Large intestine (tissue), 3 donors: ENCODE results near the gene CLSTN2. TPM values are rescaled to one million over a fixed set of nuclear protein-coding genes. Genes with fewer than 3 reads are reported as not detected.

ENCODE experiments used
- DNase-seq, 2 donors: peaks; one replicate each; pipeline versions ENCODE4 v3.0.0 to v3.0.0-alpha.2; 2013
- H3K27ac ChIP-seq: one replicate; pipeline ENCODE4 v1.5.1; 2013; ENCODE audit warnings: low read length
- H3K27me3 ChIP-seq: 2 replicates; pipeline ENCODE4 v1.6.1; 2013; ENCODE audit warnings: low read length; ENCODE audit not compliant: control insufficient read depth, insufficient read depth
- H3K36me3 ChIP-seq: 2 replicates; pipeline ENCODE4 v1.6.1; 2013; ENCODE audit warnings: low read length; ENCODE audit not compliant: control insufficient read depth, insufficient read depth
- H3K4me1 ChIP-seq: one replicate; pipeline ENCODE4 v1.6.1; 2013; ENCODE audit warnings: low read length; ENCODE audit not compliant: control insufficient read depth, insufficient read depth
- H3K4me3 ChIP-seq: one replicate; pipeline ENCODE4 v1.5.1; 2013; ENCODE audit warnings: low read length
- H3K9me3 ChIP-seq: one replicate; pipeline ENCODE4 v1.6.1; 2013; ENCODE audit warnings: mild to moderate bottlenecking, low read depth, low read length, moderate library complexity; ENCODE audit not compliant: control insufficient read depth
- WGBS: methylation state at CpG from one replicate; pipeline ENCODE4 v1.1.5; 2013; ENCODE audit warnings: low lambda C conversion rate; ENCODE audit not compliant: insufficient coverage; 5-methylcytosine and 5-hydroxymethylcytosine counted together
- polyA plus RNA-seq: library from polyadenylated mRNA; unstranded; fragments of 120-200 nt; gene quantifications from one replicate; pipeline ENCODE4 v1.2.1, GENCODE V29; 2013

Gene CLSTN2
- polyA plus RNA-seq, 1 donor: 1.8 TPM

DNA sequence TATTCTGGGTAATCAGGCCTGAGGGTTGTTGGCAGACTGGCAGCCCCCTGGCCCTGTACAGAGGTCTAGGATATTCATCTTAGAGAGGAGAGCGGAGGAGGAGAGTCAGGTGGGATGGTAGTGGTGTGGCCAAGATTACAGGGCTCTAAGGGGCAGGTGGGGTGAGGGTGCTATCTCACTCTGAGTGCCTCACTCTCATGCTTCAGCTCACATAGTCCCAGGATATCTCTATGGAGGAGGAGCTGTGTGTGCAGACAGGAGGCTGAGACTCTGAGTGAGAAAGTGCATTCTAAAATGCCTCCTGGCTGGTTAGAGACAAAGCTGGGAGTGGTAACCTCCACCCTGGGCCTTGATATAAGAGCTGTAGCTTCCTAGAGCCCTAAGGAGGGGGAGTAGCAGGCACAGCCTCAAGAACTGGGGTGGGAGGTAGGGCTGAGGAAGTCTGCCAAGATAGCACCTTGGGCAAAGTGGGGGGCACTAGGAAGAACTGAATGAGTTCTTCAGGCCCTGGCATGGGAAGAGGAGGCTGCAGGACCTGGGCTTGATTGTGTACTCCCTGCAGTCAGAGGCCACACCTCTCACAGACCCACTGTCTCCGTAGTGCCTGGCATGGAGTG is 39.9 kb downstream of the CLSTN2 start:
- no peaks in the 10 kb centered on the region for H3K36me3 ChIP-seq
- DNase-seq: no peak
- H3K27me3 ChIP-seq: peaks cover 3% of the 10 kb centered on the region
- no peak overlapping the region for H3K4me3 ChIP-seq
- no CpG with 5 or more reads among the region's 2 CpGs for WGBS
- no peaks in the 10 kb centered on the region for H3K4me1 ChIP-seq
- H3K27ac ChIP-seq: no peak overlapping the region
- no peaks in the 10 kb centered on the region for H3K9me3 ChIP-seq

DNA sequence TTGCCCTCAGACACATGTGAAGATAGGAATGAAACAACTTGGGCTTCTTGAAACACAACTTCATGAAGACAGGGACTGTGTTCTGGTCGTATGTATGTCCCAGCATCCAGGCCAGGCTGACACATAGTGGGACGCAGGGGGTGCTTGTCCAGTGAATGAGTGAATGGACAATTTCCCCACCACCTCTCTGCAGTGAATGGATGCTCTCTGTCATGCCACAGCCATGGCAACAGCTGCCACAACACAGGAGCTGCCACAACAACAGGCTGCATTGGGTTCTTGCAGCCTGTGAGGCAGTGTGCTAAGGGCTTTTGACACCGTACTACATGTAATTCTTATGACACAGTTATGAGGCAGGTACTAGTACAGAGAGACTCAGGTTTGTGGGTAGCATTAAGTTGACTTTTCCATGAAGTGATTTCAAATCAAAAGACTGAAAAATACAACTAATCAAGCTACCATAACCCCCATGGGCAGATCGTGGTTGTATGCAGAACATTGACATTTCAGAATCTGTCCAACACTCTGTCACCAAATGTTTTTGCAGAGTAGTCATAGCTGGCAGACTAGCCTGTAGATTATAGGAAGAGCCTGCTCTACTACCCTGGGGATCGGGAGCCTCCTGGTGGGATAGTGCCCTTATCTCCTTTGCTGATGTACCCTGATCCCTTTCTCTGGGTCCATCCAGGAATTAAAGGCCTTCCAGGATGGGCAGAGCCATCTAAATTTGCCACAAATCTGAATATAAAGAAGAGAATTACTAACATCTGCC is 40.8 kb downstream of the CLSTN2 start:
- Histone ChIP-seq H3K4me3 (no peak overlapping the region), H3K27me3 (no peaks in the 10 kb centered on the region), H3K36me3 (no peaks in the 10 kb centered on the region), H3K4me1 (no peaks in the 10 kb centered on the region), H3K27ac (no peak overlapping the region), H3K9me3 (no peaks in the 10 kb centered on the region)
- no peak for DNase-seq
- WGBS: no CpG with 5 or more reads among the region's 5 CpGs

DNA sequence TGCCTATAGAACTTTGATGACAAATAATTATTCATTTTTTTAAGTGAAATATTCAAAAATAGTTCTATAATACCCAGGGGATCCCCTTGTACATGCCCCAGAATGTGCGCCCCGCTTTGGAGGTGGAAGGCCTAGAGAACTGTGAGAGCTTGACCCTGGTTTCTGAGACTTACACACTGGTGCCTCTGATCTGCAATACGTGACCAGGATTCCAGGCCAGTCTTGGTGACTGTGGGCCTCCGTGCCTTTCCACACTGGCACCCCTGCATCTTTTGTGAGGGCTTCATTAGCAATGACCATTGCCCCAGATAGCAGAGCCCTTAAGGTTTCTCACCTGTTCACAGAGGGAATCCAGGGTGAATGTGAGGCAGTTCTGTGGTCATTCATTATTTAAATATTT is 44.0 kb downstream of the CLSTN2 start:
- H3K9me3 ChIP-seq: no peaks in the 10 kb centered on the region
- DNase-seq: no peak
- H3K27ac ChIP-seq: no peak overlapping the region
- no peaks in the 10 kb centered on the region for H3K4me1 ChIP-seq
- no peak overlapping the region for H3K4me3 ChIP-seq
- H3K36me3 ChIP-seq: no peaks in the 10 kb centered on the region
- WGBS: no CpG with 5 or more reads among the region's 4 CpGs
- H3K27me3 ChIP-seq: no peaks in the 10 kb centered on the region

DNA sequence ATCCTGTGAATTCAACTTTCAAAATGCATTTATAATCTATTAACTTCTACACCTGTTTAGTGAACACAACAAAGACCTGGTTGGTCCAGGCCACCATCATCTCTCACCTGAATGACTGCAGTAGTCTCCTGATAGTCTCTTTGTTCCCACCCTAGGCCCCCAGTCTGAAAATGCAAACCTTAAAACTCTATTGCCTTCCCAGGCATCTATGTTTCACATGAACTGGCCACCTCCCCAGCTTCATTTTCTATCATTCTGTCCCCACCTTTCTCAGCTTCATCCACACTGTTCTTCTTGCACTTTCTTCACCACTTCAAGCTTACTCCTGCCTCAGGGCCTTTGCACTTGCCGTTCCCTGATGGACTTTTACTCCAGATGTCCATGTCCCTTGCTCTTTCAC is 45.0 kb downstream of the CLSTN2 start:
- 88% methylated on average over 1 of the region's 1 CpG for WGBS
- Histone ChIP-seq H3K36me3 (no peaks in the 10 kb centered on the region), H3K27ac (no peak overlapping the region), H3K27me3 (peaks cover 2% of the 10 kb centered on the region), H3K9me3 (no peaks in the 10 kb centered on the region), H3K4me3 (no peak overlapping the region), H3K4me1 (no peaks in the 10 kb centered on the region)
- no peak for DNase-seq

DNA sequence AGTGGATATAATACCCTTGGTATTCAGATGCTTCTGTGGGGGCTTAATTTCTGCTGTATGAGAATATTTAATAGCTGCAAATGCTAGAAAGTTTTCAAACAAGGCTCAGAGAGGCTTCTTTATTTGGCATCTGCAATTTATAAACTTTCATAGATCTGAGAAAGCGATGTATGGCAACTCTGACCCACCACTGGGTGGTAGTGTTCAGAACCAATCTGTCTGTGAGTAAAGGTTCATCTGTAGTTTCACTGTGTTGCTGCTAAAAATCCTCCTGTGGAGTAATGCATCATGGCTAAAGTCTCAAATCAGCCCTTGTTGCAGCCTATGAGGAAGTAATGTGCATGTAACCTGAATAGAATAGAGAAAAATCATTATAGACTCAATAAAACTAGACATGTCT is 47.4 kb downstream of the CLSTN2 start:
- WGBS: no CpG with 5 or more reads among the region's 1 CpG
- no peak for DNase-seq
- Histone ChIP-seq H3K36me3 (no peaks in the 10 kb centered on the region), H3K4me3 (no peak overlapping the region), H3K9me3 (no peaks in the 10 kb centered on the region), H3K4me1 (no peaks in the 10 kb centered on the region), H3K27ac (no peak overlapping the region), H3K27me3 (peaks cover 2% of the 10 kb centered on the region)

DNA sequence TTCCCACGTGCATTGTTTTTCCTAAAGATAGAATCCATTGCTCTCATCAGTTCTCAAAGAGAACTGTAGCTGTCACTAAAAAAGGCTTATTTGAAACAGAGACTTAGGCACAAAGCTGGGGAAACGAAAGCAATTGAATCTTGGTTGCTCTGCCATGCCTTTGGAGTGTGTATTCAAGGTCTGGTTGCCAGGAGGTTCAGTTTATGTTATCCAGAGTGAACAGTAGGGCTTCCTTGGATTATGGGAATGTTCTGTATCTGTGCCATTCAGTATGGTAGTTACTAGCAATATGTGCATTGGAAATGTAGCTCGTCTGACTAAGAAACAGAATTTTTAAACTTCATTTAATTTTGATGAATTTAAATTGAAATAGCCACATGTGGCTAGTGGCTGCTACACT is 50.6 kb downstream of the CLSTN2 start:
- H3K36me3 ChIP-seq: no peaks in the 10 kb centered on the region
- peaks cover 2% of the 10 kb centered on the region for H3K27me3 ChIP-seq
- DNase-seq: no peak
- H3K27ac ChIP-seq: no peak overlapping the region
- WGBS: 60% methylated on average over 1 of the region's 3 CpGs
- H3K9me3 ChIP-seq: no peaks in the 10 kb centered on the region
- H3K4me3 ChIP-seq: no peak overlapping the region
- H3K4me1 ChIP-seq: no peaks in the 10 kb centered on the region

DNA sequence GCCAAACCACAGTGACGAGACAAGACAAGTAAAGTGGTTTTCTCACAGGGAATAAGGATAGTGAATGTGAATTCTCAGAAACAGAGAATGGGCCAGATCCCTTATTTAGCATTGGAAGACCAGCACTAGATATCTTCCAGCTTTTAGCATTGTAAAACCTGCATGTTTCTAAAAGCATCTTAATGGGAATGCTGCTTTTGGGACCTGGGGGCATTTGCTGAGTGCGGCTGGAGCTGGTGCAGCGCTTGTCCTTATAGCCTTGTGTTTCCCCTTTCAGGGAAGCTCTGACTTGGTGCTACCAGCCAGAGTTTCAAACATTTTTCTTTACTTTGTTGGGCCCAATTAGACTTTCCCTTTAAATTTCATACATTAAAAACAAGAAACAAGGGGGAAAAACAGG is 52.9 kb downstream of the CLSTN2 start:
- H3K9me3 ChIP-seq: no peaks in the 10 kb centered on the region
- no peak for DNase-seq
- H3K36me3 ChIP-seq: no peaks in the 10 kb centered on the region
- H3K27ac ChIP-seq: no peak overlapping the region
- peaks cover 2% of the 10 kb centered on the region for H3K27me3 ChIP-seq
- H3K4me1 ChIP-seq: no peaks in the 10 kb centered on the region
- H3K4me3 ChIP-seq: no peak overlapping the region
- WGBS: 100% methylated on average over 1 of the region's 3 CpGs

DNA sequence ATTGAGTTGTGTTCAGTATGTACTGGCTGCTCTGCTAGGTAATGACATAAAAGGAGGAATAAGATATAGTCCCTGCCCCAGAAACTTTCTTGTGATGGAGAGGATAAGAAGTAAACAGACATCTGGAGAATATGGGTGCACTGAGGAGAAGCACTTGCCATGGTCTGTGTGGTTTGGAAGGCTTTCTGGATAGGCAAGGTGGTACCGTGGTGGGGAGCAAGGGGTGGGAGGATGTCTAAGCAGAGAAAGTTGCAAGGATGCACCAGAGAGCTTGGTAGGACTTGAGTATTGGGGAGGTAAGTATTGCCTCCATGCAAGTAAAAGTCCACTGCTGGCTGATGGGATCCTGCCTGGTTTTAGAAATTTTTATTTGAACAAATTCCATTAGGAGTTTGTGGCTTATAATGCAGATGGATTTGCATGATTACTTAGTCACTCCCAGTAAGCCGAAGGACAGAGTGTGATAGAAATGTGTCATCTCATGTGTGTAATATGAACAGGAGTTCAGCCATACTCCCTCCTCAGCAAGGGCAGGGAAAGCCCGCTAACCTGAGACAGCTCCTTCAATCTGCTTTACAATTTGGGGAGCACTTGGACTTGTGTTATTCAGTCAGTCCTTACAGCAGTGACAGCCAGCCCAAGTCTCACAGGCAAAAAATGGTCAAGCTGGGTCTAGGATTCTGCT is 53.6 kb downstream of the CLSTN2 start:
- no peak for DNase-seq
- Histone ChIP-seq H3K4me1 (no peaks in the 10 kb centered on the region), H3K27me3 (peaks cover 2% of the 10 kb centered on the region), H3K27ac (no peak overlapping the region), H3K4me3 (no peak overlapping the region), H3K9me3 (no peaks in the 10 kb centered on the region), H3K36me3 (no peaks in the 10 kb centered on the region)
- no CpG with 5 or more reads among the region's 3 CpGs for WGBS

DNA sequence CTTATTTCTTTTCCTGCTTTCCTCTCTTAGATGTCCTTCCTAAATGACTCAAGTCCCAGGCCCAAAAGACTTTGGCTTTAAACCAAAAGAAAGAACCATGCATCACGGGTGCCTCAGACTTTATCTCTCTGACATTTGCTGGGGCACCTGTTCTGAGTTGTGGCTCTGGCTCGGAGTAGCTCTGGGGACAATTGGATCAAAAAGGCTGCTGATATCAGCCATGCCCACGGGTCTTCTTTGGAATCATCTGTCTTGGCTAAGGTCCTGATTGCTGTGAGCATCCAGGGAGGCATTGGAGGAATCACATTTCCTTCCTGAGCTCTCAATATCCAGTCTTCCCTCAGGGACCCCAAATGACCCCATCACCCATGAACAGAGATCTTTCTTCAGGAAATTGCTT is 59.9 kb downstream of the CLSTN2 start:
- H3K4me1 ChIP-seq: no peaks in the 10 kb centered on the region
- no peaks in the 10 kb centered on the region for H3K36me3 ChIP-seq
- DNase-seq: no peak
- H3K27me3 ChIP-seq: no peaks in the 10 kb centered on the region
- no peaks in the 10 kb centered on the region for H3K9me3 ChIP-seq
- no CpG with 5 or more reads among the region's 3 CpGs for WGBS
- no peak overlapping the region for H3K27ac ChIP-seq
- no peak overlapping the region for H3K4me3 ChIP-seq

DNA sequence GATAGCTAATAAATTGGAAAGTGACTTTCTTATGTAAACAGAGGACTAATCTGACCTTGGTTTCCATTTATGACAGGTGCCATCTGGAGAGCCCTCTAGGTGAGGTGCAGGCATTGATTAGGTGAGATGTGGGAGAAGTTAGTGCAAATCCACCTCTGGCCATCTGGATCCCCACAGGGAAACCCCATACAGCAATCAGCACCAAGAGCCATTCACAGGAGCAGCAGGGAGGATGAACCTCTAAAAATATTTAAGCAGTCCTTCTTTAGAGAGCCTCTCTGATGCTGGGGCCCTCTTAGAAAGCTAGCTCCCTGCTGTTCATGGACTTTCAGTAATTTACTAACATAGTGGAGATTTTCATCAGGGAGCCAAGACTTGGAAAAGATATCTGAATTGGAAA is 69.3 kb downstream of the CLSTN2 start:
- H3K4me3 ChIP-seq: no peak overlapping the region
- H3K27ac ChIP-seq: no peak overlapping the region
- no peak for DNase-seq
- no peaks in the 10 kb centered on the region for H3K36me3 ChIP-seq
- no peaks in the 10 kb centered on the region for H3K4me1 ChIP-seq
- no peaks in the 10 kb centered on the region for H3K9me3 ChIP-seq
- no peaks in the 10 kb centered on the region for H3K27me3 ChIP-seq
